ENCODE measurements around the gene C2orf92.

DNA sequence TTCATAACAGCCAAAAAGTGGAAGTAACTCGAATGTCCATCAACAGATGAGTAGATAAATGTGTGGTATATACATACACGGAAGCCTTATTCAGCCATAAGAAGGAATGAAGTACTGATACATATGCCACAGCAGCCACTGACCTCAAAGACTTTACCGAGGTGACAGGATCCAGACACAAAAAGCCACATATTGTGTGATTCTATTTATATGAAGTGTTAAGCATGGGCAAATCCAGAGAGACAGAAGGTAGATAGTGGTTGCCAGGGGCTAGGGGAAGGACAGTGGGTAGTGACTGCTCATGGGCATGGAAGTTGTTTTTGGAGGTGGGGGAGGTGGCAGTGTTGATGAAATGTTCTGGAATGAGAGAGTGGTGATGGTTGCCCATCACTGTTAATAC, 77.8 kb downstream of the C2orf92 start:
- TF ChIP-seq EZH2 (IDR thresholded peaks at IDR 0.05; ENCODE audit: borderline replicate concordance, low read depth, low read length, severe bottlenecking) (no peak), CTCF (IDR thresholded peaks at IDR 0.05; ENCODE audit: borderline replicate concordance, extremely low read depth, low read length, poor library complexity, severe bottlenecking) (no peak)

Measured in DND-41 (cell line).